Smooth muscle cell of the coronary artery (primary cell): ENCODE results near the gene AP2B1. TPM values are rescaled to one million over a fixed set of nuclear protein-coding genes. Genes with fewer than 3 reads are reported as not detected.

Source experiments
- total RNA-seq: library from RNA; depleted of rRNA; stranded (reverse); fragments of >200 nt; gene quantifications from 2 replicates; pipeline ENCODE4 v1.2.3, GENCODE V29; 2014; ENCODE audit warnings: low replicate concordance

Gene AP2B1
- total RNA-seq, result 38.6 and 57.1 TPM in 2 replicates

GRCh38 chr17:35587074-35587961 is at the start of gene AP2B1:
TSS of gene AP2B1 (plus strand) at chr17:35587322. CDS start at chr17:35594031, 6,709 bp downstream.

GRCh38 chr17:35537601-35538141 is 49.5 kb upstream of the AP2B1 start, which contains the start of gene SLFN12L:
TSS of gene SLFN12L (minus strand) at chr17:35537678. CDS start at chr17:35522364, 15,314 bp downstream.

GRCh38 chr17:35560703-35561102 is 26.4 kb upstream of the AP2B1 start, which contains the start of gene SLFN14:
TSS of gene SLFN14 (minus strand) at chr17:35560819. CDS start at chr17:35558062, 2,757 bp downstream.

GRCh38 chr17:35578197-35578928 is 8.8 kb upstream of the AP2B1 start, which contains the start of gene PEX12:
TSS of gene PEX12 (minus strand) at chr17:35578571. CDS start at chr17:35578021, 550 bp downstream.

GRCh38 chr17:35731239-35731916 is 144.3 kb downstream of the AP2B1 start, which contains the start of gene RASL10B:
TSS of gene RASL10B (plus strand) at chr17:35731639. CDS start at chr17:35735185, 3,546 bp downstream.

GRCh38 chr17:35752945-35753764 is 166.0 kb downstream of the AP2B1 start, which contains the start of gene GAS2L2:
TSS of gene GAS2L2 (minus strand) at chr17:35753239. CDS start at chr17:35752850, 389 bp downstream.

GRCh38 chr17:35760587-35760986 is 173.5 kb downstream of the AP2B1 start, which contains the start of gene C17orf50:
TSS of gene C17orf50 (plus strand) at chr17:35760887. CDS start at chr17:35760942, 55 bp downstream.

Other genes starting within 250 kb of the AP2B1 start
- 62.4 and 69.4 TPM in 2 replicates for gene SLFN11, start 213.7 kb upstream of the AP2B1 start, total RNA-seq
- gene SLFN12, start 154.8 kb upstream of the AP2B1 start, total RNA-seq, result 12.1 and 35.1 TPM in 2 replicates
- gene SLFN13, start 138.6 kb upstream of the AP2B1 start, total RNA-seq, result 1.7 and 3.3 TPM in 2 replicates
- gene SLFN12L, start 49.6 kb upstream of the AP2B1 start, total RNA-seq, result under 0.01 TPM in 1 of 2 replicates, not detected in the other
- not detected in 2 replicates for gene SLFN14, start 26.5 kb upstream of the AP2B1 start, total RNA-seq
- gene PEX12, start 8.8 kb upstream of the AP2B1 start, total RNA-seq, result 2.7 and 3.5 TPM in 2 replicates
- gene RASL10B, start 144.3 kb downstream of the AP2B1 start, total RNA-seq, result 0.98 and 1.6 TPM in 2 replicates
- gene GAS2L2, start 165.9 kb downstream of the AP2B1 start, total RNA-seq, result 0.08 TPM in 1 of 2 replicates, not detected in the other
- gene C17orf50, start 173.6 kb downstream of the AP2B1 start, total RNA-seq, result not detected in 2 replicates
- 0.60 TPM in 1 of 2 replicates, not detected in the other for gene MMP28, start 208.3 kb downstream of the AP2B1 start, total RNA-seq
- gene TAF15, start 222.2 kb downstream of the AP2B1 start, total RNA-seq, result 48.0 and 60.9 TPM in 2 replicates